Measurements from ENCODE around the gene KRTAP12-3.

DNA sequence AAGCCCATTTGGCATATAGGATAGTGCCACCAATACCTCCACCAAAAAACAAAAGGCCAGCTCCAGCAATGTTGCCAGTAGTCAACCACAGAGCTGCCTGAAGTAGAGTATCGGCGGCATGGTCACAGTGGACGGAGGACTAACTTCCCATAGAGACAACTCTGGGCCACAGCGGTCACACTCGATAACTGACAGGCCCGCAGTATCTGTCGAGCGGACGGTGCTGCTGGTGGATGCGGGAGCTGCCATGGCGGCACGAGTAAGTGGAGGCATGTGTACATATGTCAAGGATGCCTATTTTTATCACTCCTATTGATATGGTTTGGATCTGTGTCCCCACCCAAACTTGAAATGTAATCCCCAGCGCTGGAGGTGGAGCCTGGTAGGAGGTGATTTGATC lies 20.1 kb downstream of the KRTAP12-3 start:
- TF ChIP-seq, protein P1, sequence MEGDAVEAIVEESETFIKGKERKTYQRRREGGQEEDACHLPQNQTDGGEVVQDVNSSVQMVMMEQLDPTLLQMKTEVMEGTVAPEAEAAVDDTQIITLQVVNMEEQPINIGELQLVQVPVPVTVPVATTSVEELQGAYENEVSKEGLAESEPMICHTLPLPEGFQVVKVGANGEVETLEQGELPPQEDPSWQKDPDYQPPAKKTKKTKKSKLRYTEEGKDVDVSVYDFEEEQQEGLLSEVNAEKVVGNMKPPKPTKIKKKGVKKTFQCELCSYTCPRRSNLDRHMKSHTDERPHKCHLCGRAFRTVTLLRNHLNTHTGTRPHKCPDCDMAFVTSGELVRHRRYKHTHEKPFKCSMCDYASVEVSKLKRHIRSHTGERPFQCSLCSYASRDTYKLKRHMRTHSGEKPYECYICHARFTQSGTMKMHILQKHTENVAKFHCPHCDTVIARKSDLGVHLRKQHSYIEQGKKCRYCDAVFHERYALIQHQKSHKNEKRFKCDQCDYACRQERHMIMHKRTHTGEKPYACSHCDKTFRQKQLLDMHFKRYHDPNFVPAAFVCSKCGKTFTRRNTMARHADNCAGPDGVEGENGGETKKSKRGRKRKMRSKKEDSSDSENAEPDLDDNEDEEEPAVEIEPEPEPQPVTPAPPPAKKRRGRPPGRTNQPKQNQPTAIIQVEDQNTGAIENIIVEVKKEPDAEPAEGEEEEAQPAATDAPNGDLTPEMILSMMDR (IDR thresholded peaks at IDR 0.05), result no peak
- TF ChIP-seq POLR2A (IDR thresholded peaks at IDR 0.05), result no peak
